ENCODE data around the gene KRTAP22-2.

KRTAP22-2 gene

GRCh38 chr21:30620522-30620921, 30.3 kb upstream of the KRTAP22-2 start, which contains the start of gene KRTAP20-4:
Gene KRTAP20-4 (plus strand): TSS chr21:30620627.
- DNase-seq (ENCODE audit: extremely low read depth, low read depth), result no peak
- TF ChIP-seq, protein P1, sequence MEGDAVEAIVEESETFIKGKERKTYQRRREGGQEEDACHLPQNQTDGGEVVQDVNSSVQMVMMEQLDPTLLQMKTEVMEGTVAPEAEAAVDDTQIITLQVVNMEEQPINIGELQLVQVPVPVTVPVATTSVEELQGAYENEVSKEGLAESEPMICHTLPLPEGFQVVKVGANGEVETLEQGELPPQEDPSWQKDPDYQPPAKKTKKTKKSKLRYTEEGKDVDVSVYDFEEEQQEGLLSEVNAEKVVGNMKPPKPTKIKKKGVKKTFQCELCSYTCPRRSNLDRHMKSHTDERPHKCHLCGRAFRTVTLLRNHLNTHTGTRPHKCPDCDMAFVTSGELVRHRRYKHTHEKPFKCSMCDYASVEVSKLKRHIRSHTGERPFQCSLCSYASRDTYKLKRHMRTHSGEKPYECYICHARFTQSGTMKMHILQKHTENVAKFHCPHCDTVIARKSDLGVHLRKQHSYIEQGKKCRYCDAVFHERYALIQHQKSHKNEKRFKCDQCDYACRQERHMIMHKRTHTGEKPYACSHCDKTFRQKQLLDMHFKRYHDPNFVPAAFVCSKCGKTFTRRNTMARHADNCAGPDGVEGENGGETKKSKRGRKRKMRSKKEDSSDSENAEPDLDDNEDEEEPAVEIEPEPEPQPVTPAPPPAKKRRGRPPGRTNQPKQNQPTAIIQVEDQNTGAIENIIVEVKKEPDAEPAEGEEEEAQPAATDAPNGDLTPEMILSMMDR (IDR thresholded peaks at IDR 0.05; ENCODE audit: low read depth, low read length), result no peak

DNA sequence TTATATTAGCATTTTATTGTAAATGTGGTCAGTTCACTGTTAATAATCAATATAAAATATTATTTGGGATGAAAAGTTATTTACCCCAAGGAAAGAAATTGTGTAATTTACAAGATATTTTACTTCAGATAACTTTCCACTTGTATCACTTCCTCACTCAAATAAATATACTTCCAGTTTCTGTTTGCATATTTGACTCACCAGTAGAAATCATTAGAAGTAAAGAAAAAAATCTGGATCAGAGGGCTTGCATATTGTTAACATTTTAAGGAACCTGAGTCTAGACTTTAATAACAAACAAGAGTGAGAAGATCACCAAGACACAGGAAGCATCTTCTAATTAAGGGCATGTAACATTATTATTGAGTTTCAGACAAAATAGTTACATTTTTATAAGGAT, 29.9 kb upstream of the KRTAP22-2 start:
- no peak for DNase-seq (ENCODE audit: extremely low read depth, low read depth)
- TF ChIP-seq, protein P1 (IDR thresholded peaks at IDR 0.05; ENCODE audit: low read depth, low read length), result no peak

DNA sequence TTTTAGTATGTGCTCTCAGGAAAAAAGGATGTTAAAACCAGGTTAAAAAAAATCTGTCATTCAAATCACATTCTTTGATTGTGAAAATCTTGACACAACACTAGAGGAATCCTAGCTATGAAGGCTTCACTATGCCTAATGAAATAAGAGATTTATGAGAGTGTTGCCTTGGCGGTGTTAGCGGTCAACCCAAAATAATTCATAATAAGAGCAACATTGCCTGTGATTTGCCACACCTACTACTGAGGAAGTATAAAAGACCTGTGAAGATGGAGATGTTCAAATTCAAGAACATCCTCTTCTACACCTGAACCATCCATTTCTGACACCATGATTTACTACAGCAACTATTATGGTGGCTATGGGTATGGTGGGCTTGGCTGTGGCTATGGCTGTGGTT, 25.9 kb upstream of the KRTAP22-2 start, which contains the start of gene KRTAP20-1:
Gene KRTAP20-1, plus strand, starts transcription at position 301 of the 400 bp plus-strand sequence. Its CDS starts 30 bp downstream, at position 331.
- TF ChIP-seq, protein P1 (IDR thresholded peaks at IDR 0.05; ENCODE audit: low read depth, low read length), result no peak
- no peak for DNase-seq (ENCODE audit: extremely low read depth, low read depth)

- TF ChIP-seq, protein P1 (IDR thresholded peaks at IDR 0.05; ENCODE audit: low read depth, low read length), result no peak
- no peak for DNase-seq (ENCODE audit: extremely low read depth, low read depth)
These were observed 25.0 kb upstream of the KRTAP22-2 start for GRCh38 chr21:30615199-30615598.

GRCh38 chr21:30613836-30614235, 23.6 kb upstream of the KRTAP22-2 start, which contains the start of gene KRTAP6-1:
Gene KRTAP6-1 (minus strand): TSS chr21:30613930. CDS start chr21:30613904, 26 bp downstream.
- TF ChIP-seq, protein P1 (IDR thresholded peaks at IDR 0.05; ENCODE audit: low read depth, low read length), result no peak

DNA sequence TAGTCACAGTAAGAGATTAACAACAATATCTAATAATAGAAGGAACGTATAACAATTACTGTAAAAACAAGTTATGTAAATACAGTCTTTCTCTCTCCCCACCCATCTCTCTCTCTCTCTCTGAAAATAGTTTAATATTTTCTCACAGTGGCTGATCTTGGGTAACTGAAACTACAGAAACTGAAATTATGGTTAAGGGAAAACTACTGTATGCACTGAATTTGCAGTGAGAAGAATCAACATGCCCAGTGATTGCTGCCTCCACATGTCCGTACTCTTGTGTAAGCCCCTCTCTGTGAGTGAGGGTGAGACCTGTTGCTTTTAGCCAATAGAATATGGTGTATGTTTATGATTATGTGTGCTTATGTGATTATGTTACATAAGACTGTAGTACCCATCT, 21.9 kb upstream of the KRTAP22-2 start:
- TF ChIP-seq, protein P1 (IDR thresholded peaks at IDR 0.05; ENCODE audit: low read depth, low read length), result no peak
- no peak for DNase-seq (ENCODE audit: extremely low read depth, low read depth)

More at GRCh38 chr21:30613836-30614235, 23.6 kb upstream of the KRTAP22-2 start, which contains the start of gene KRTAP6-1:
- no peak for DNase-seq (ENCODE audit: extremely low read depth, low read depth)

- TF ChIP-seq, protein P1 (IDR thresholded peaks at IDR 0.05; ENCODE audit: low read depth, low read length), result no peak
- DNase-seq (ENCODE audit: extremely low read depth, low read depth), result no peak
These were observed 15.8 kb upstream of the KRTAP22-2 start for GRCh38 chr21:30605968-30606367.

Measured in AG09319 (cell line).